H1 (cell line): ENCODE measurements around the gene PSKH1. TPM values are rescaled to one million over a fixed set of nuclear protein-coding genes. Genes with fewer than 3 reads are reported as not detected.

Source experiments
- CTCF ChIA-PET: fragments of 300-600 bp; sonication (Branson Sonifier 250); formaldehyde crosslinking; loops from one replicate; lab custom pipeline; 2021; ENCODE audit not compliant: partially characterized antibody; lab: Charles Lee
- POLR2A ChIA-PET: fragments of 300-600 bp; sonication (Branson Sonifier 250); formaldehyde crosslinking; loops from one replicate; lab custom pipeline; 2021; ENCODE audit warnings: inconsistent platforms; ENCODE audit not compliant: partially characterized antibody; lab: Charles Lee
- DNase-seq, 2 experiments: peaks; one replicate each; pipeline versions ENCODE4 v3.0.0 to v3.0.0-alpha.2; 2010 to 2022; ENCODE audit warnings: low spot score in 2 of 2, low read depth in 1 of 2, mixed read lengths in 1 of 2
- FAIRE-seq: peaks from 2 replicates; lab custom pipeline; 2011; peaks lifted over from hg19 to GRCh38; lab: Jason Lieb, UNC
- H2AFZ ChIP-seq: 2 replicates; pipeline ENCODE4 v1.8.1; 2012; ENCODE audit warnings: low read length, inconsistent platforms
- H2AK5ac ChIP-seq: 2 replicates; pipeline ENCODE4 v1.6.1; 2013; ENCODE audit warnings: low read depth, low read length
- H2BK120ac ChIP-seq: replicated peaks from 2 replicates; pipeline ENCODE3; 2013; ENCODE audit warnings: low read depth, low read length, inconsistent platforms
- H2BK12ac ChIP-seq: 2 replicates; pipeline ENCODE4 v1.6.1; 2013; ENCODE audit warnings: low read depth, low read length
- H2BK15ac ChIP-seq: 2 replicates; pipeline ENCODE4 v1.6.1; 2013; ENCODE audit warnings: low read length
- H2BK20ac ChIP-seq: 2 replicates; pipeline ENCODE4 v1.6.1; 2013; ENCODE audit warnings: low read length
- H2BK5ac ChIP-seq: 2 replicates; pipeline ENCODE4 v1.6.1; 2013; ENCODE audit warnings: low read depth, low read length
- H3K14ac ChIP-seq: 2 replicates; pipeline ENCODE4 v1.6.1; 2013; ENCODE audit warnings: inconsistent platforms; ENCODE audit not compliant: insufficient read length
- H3K18ac ChIP-seq: 2 replicates; pipeline ENCODE4 v1.6.1; 2013; ENCODE audit warnings: low read length; ENCODE audit errors: extremely low read depth
- H3K23ac ChIP-seq: 2 replicates; pipeline ENCODE4 v1.6.1; 2013; ENCODE audit warnings: inconsistent platforms; ENCODE audit not compliant: insufficient read length
- H3K23me2 ChIP-seq: 2 replicates; pipeline ENCODE4 v1.6.1; 2013; ENCODE audit warnings: low read depth, low read length
- H3K27ac ChIP-seq: 2 replicates; pipeline ENCODE4 v1.6.1; 2011; ENCODE audit warnings: low read depth, low read length, inconsistent platforms
- H3K27me3 ChIP-seq, 4 experiments: replicated peaks in 1 of 4; 1 replicate in 1 of 4; 2 replicates in 3 of 4; pipeline versions ENCODE4 v1.6.1 to v1.8.1; 2011 to 2013; ENCODE audit warnings: low read length in 3 of 4, mild to moderate bottlenecking in 3 of 4, inconsistent platforms in 2 of 4, mixed read lengths in 2 of 4, moderate library complexity in 1 of 4; ENCODE audit not compliant: control insufficient read depth in 3 of 4, insufficient read depth in 3 of 4; ENCODE audit errors: extremely low read depth in 1 of 4
- H3K36me3 ChIP-seq, 4 experiments: 2 replicates each; pipeline versions ENCODE4 v1.6.1 to v1.8.1; 2011 to 2013; ENCODE audit warnings: mild to moderate bottlenecking in 4 of 4, low read length in 3 of 4, moderate library complexity in 2 of 4, control low read depth in 1 of 4, inconsistent platforms in 1 of 4; ENCODE audit not compliant: insufficient read depth in 4 of 4, control insufficient read depth in 2 of 4
- H3K4ac ChIP-seq: replicated peaks from 2 replicates; pipeline ENCODE3; 2013; ENCODE audit warnings: low read length, low read depth, mixed read lengths, inconsistent platforms; ENCODE audit not compliant: insufficient read length
- H3K4me1 ChIP-seq, 4 experiments: replicated peaks in 1 of 4; 1 replicate in 1 of 4; 2 replicates in 3 of 4; pipeline versions ENCODE4 v1.6.1 to v1.8.1; 2011 to 2013; ENCODE audit warnings: low read length in 3 of 4, inconsistent platforms in 2 of 4, mixed read lengths in 1 of 4; ENCODE audit not compliant: insufficient read depth in 4 of 4, control insufficient read depth in 3 of 4
- H3K4me2 ChIP-seq, 2 experiments: 2 replicates each; pipeline versions ENCODE4 v1.6.1 to v1.8.1; 2011 to 2013; ENCODE audit warnings: low read depth in 2 of 2, low read length in 2 of 2, control low read depth in 1 of 2, inconsistent platforms in 1 of 2, mild to moderate bottlenecking in 1 of 2; ENCODE audit not compliant: insufficient read depth in 1 of 2
- H3K4me3 ChIP-seq, 4 experiments: fragments of 200-600, 300-600 bp in 1 of 4; sonication (generic), shearing (Covaris generic), sonication (Bioruptor Twin) in 1 of 4; 2 replicates each; pipeline versions ENCODE4 v1.5.1 to v1.8.1; 2011 to 2016; ENCODE audit warnings: low read length in 4 of 4, low read depth in 3 of 4, control low read depth in 2 of 4, inconsistent platforms in 2 of 4, mild to moderate bottlenecking in 2 of 4, mixed read lengths in 1 of 4, moderate library complexity in 1 of 4; ENCODE audit not compliant: insufficient read depth in 2 of 4; ENCODE audit errors: extremely low read depth in 1 of 4
- H3K56ac ChIP-seq: replicated peaks from 2 replicates; pipeline ENCODE3; 2013; ENCODE audit warnings: low read depth, mild to moderate bottlenecking, mixed read lengths, low read length, inconsistent platforms; ENCODE audit not compliant: insufficient read length
- H3K79me1 ChIP-seq: 2 replicates; pipeline ENCODE4 v1.6.1; 2013; ENCODE audit warnings: low read depth, low read length, control low read depth
- H3K79me2 ChIP-seq, 2 experiments: 2 replicates each; pipeline versions ENCODE4 v1.6.1 to v1.8.1; 2012 to 2013; ENCODE audit warnings: low read length in 2 of 2, mild to moderate bottlenecking in 2 of 2, inconsistent platforms in 1 of 2; ENCODE audit not compliant: insufficient read depth in 2 of 2, control insufficient read depth in 1 of 2
- H3K9ac ChIP-seq, 4 experiments: replicated peaks in 1 of 4; 1 replicate in 1 of 4; 2 replicates in 3 of 4; pipeline versions ENCODE4 v1.6.1 to v1.8.1; 2011 to 2013; ENCODE audit warnings: low read depth in 3 of 4, low read length in 3 of 4, control low read depth in 2 of 4, mild to moderate bottlenecking in 2 of 4, moderate library complexity in 2 of 4, inconsistent platforms in 1 of 4; ENCODE audit errors: extremely low read depth in 1 of 4
- H3K9me3 ChIP-seq, 2 experiments: 2 replicates each; pipeline versions ENCODE4 v1.6.1 to v1.8.1; 2012 to 2013; ENCODE audit warnings: mild to moderate bottlenecking in 2 of 2, moderate library complexity in 2 of 2, control low read depth in 1 of 2, inconsistent platforms in 1 of 2, low read depth in 1 of 2, low read length in 1 of 2, mixed read lengths in 1 of 2; ENCODE audit not compliant: insufficient read depth in 2 of 2
- H4K20me1 ChIP-seq, 2 experiments: replicated peaks in 1 of 2; 2 replicates each; pipeline versions ENCODE3 to v1.8.1; 2011 to 2013; ENCODE audit warnings: inconsistent platforms in 2 of 2, low read length in 2 of 2, mild to moderate bottlenecking in 1 of 2; ENCODE audit not compliant: insufficient read depth in 2 of 2, control insufficient read depth in 1 of 2
- H4K5ac ChIP-seq: 2 replicates; pipeline ENCODE4 v1.6.1; 2013; ENCODE audit warnings: low read length, low read depth, mixed read lengths, inconsistent platforms; ENCODE audit not compliant: insufficient read length
- H4K8ac ChIP-seq: 2 replicates; pipeline ENCODE4 v1.8.0; 2013; ENCODE audit warnings: mild to moderate bottlenecking, moderate library complexity, low read length, inconsistent platforms; ENCODE audit not compliant: insufficient read depth; ENCODE audit errors: extremely low read depth
- H4K91ac ChIP-seq: replicated peaks from 2 replicates; pipeline ENCODE3; 2013; ENCODE audit warnings: low read length, mixed read lengths, inconsistent platforms; ENCODE audit not compliant: insufficient read length
- ASH2L ChIP-seq: fragments of 200-600, 300-600 bp; sonication (generic); IDR thresholded peaks from one replicate; pipeline ENCODE4 v1.7.1; 2017; ENCODE audit warnings: low read length
- ATF2 ChIP-seq: IDR thresholded peaks from 2 replicates; pipeline ENCODE4 v1.6.1; 2012; ENCODE audit warnings: low read length, inconsistent platforms
- BCL11A ChIP-seq, 2 experiments: IDR thresholded peaks; one replicate each; pipeline ENCODE4 v1.6.1; 2011; ENCODE audit warnings: low read depth in 2 of 2, low read length in 2 of 2, mild to moderate bottlenecking in 2 of 2
- BRCA1 ChIP-seq: IDR thresholded peaks from 2 replicates; pipeline ENCODE4 v1.6.1; 2012; ENCODE audit warnings: low read depth, low read length, improper control_type of control experiment
- CHD1 ChIP-seq: IDR thresholded peaks from 2 replicates; pipeline ENCODE4 v1.6.1; 2012; ENCODE audit warnings: low read depth, low read length, improper control_type of control experiment
- EGR1 ChIP-seq: IDR thresholded peaks from 2 replicates; pipeline ENCODE4 v1.6.1; 2011; ENCODE audit warnings: low read depth, low read length, borderline replicate concordance
- MAX ChIP-seq: IDR thresholded peaks from 2 replicates; pipeline ENCODE4 v1.6.1; 2012; ENCODE audit warnings: inconsistent platforms
- POLR2AphosphoS5 ChIP-seq: IDR thresholded peaks from 2 replicates; pipeline ENCODE4 v1.6.1; 2011; ENCODE audit warnings: low read depth, low read length
- RBBP5 ChIP-seq: IDR thresholded peaks from 2 replicates; pipeline ENCODE4 v1.7.1; 2012; ENCODE audit warnings: low read depth, mild to moderate bottlenecking, inconsistent platforms, low read length, moderate library complexity, borderline replicate concordance
- RFX5 ChIP-seq: IDR thresholded peaks from 2 replicates; pipeline ENCODE4 v1.6.1; 2011; ENCODE audit warnings: low read depth, low read length, improper control_type of control experiment, borderline replicate concordance
- SUZ12 ChIP-seq: fragments of 200-600 bp; sonication (generic); IDR thresholded peaks from 2 replicates; pipeline ENCODE4 v1.6.1; 2012; ENCODE audit warnings: mild to moderate bottlenecking, inconsistent platforms, low read length, moderate library complexity, mixed read lengths
- TAF7 ChIP-seq: optimal IDR thresholded peaks from 2 replicates; pipeline ENCODE3; 2011; ENCODE audit warnings: low read depth, mild to moderate bottlenecking, inconsistent platforms, low read length, moderate library complexity, borderline replicate concordance
- WGBS, 2 experiments: shearing (Covaris generic) in 1 of 2; methylation state at CpG; one replicate each; pipeline versions ENCODE4 v1.1.6 to v1.1.7; 2013 to 2015; ENCODE audit warnings: low lambda C conversion rate in 2 of 2, mixed read lengths in 2 of 2, inconsistent platforms in 1 of 2, low coverage in 1 of 2, missing lambda C conversion rate in 1 of 2; ENCODE audit not compliant: insufficient replicate concordance in 2 of 2, insufficient coverage in 1 of 2, insufficient read length in 1 of 2; ENCODE audit errors: extremely low coverage in 1 of 2, missing lambda C conversion rate in 1 of 2; 5-methylcytosine and 5-hydroxymethylcytosine counted together
- polyA plus RNA-seq, 7 experiments: library from polyadenylated mRNA; depleted of rRNA in 3 of 7; stranded (reverse) in 5 of 7; unstranded in 2 of 7; fragments of >200 nt in 5 of 7; fragments of 200-250 nt in 2 of 7; gene quantifications; 1 replicate in 5 of 7; 2 replicates in 1 of 7; 4 replicates in 1 of 7; pipeline versions ENCODE4 v1.2.1 to v1.2.3, GENCODE V29; 2011 to 2013; ENCODE audit warnings: missing spikeins in 2 of 7, mixed read lengths in 2 of 7
- total RNA-seq: library from RNA; stranded (reverse); fragmentation: NEBNext Ultra II Directional; extraction: Animal tissue kit (Norgen Biotek cat#: 25700); gene quantifications from 2 replicates; pipeline ENCODE4 v1.2.1, GENCODE V29; 2021

Gene PSKH1
- total and polyA plus RNA-seq, 2 of the 8 experiments (the other 6 are each of a cell fraction or from before 2014, with no cell fraction given): 24.8 to 51.0 TPM

- Histone ChIP-seq H3K4me3 (no peak overlapping the region), H4K20me1 (peaks cover 15 to 38% of the 10 kb centered on the region in 2 experiments), H3K4me2 (no peak overlapping the region), H3K79me2 (no peaks in the 10 kb centered on the region), H2BK12ac (no peak overlapping the region), H3K18ac (no peak overlapping the region), H3K23me2 (no peaks in the 10 kb centered on the region), H2AFZ (no peak overlapping the region), H3K9me3 (no peaks in the 10 kb centered on the region), H3K9ac (no peak overlapping the region), H3K79me1 (peaks cover 2% of the 10 kb centered on the region; the same call in 1 of the 2 replicates), H4K91ac (no peak overlapping the region), H2BK120ac (no peak overlapping the region), H2BK20ac (no peak overlapping the region), H4K5ac (no peak overlapping the region), H3K4me1 (no peaks in the 10 kb centered on the region; a peak in 1 of 7 replicates), H2BK5ac (no peak overlapping the region), H3K14ac (no peak overlapping the region), H3K23ac (no peak overlapping the region), H3K27me3 (no peaks in the 10 kb centered on the region), H3K4ac (no peak overlapping the region), H2BK15ac (no peak overlapping the region), H2AK5ac (no peak overlapping the region), H3K56ac (no peak overlapping the region), H3K27ac (no peak overlapping the region), H4K8ac (no peak overlapping the region; the same call in 1 of the 2 replicates), H3K36me3 (peaks cover 5 to 35% (median 15%) of the 10 kb centered on the region in 4 experiments; a peak in 6 of 8 replicates)
- ChIA-PET CTCF (interaction anchor here (0.6 to 27.1 kb wide), 16 partner anchors 10 to 271 kb away, joined by 3 to 623 read pairs (median 6); partner anchors contain the start of genes CTRL, EDC4, NRN1L and PSKH1), POLR2A (interaction anchor here (1.5 to 6.8 kb wide), 4 partner anchors 7 to 28 kb away, joined by 3 to 31 read pairs (median 14); partner anchors contain the start of genes CTRL and PSMB10)
- WGBS, 2 experiments: 100% methylated on average over 5 of the region's 6 CpGs; no CpG with 5 or more reads in 1 of the 2 experiments
- DNase-seq: no peak
- FAIRE-seq: no peak
- TF ChIP-seq RBBP5 (no peak), BRCA1 (no peak), BCL11A (IDR thresholded peaks at IDR 0.05; ENCODE audit: low read depth in 2 of 2, low read length in 2 of 2) (no peak), POLR2AphosphoS5 (no peak), RFX5 (no peak), SUZ12 (no peak), ATF2 (no peak), CHD1 (no peak), TAF7 (no peak), EGR1 (no peak), MAX (no peak), ASH2L (no peak)
These were observed 50.2 kb downstream of the PSKH1 start for GRCh38 chr16:67943256-67943618.
